ENCODE data around the gene LHX3. TPM values are rescaled to one million over a fixed set of nuclear protein-coding genes. Genes with fewer than 3 reads are reported as not detected.

Gene LHX3
- total RNA-seq (not detected), polyA plus RNA-seq (not detected)
- long read RNA-seq, donor 1, result 0 reads
- long read RNA-seq, donor 2, result 0 reads
- long read RNA-seq, donor 3, result 0 reads
- long read RNA-seq, donor 4, result 0 reads
- long read RNA-seq, donor 5, result 0 reads

- Histone ChIP-seq H3K27ac (ENCODE audit: low read depth in 1 of 2, low read length in 1 of 2) (no peak within 1 kb of the TSS), H3K27me3 (ENCODE audit: control insufficient read depth in 3 of 3, insufficient read depth in 3 of 3, low read length in 2 of 3) (peaks cover 22 to 42% (median 37%) of the 10 kb centered on the region in 3 donors), H3K9me3 (ENCODE audit: control insufficient read depth in 4 of 4, insufficient read depth in 3 of 4, low read length in 3 of 4) (peaks cover 0 to 13% (median 0%) of the 10 kb centered on the region in 4 donors), H3K4me1 (ENCODE audit: control insufficient read depth in 5 of 5, insufficient read depth in 5 of 5, low read length in 5 of 5) (no peaks in the 10 kb centered on the region), H3K36me3 (ENCODE audit: control insufficient read depth in 4 of 4, insufficient read depth in 4 of 4, low read length in 4 of 4) (peaks cover 0 to 7% (median 0%) of the 10 kb centered on the region in 4 donors), H3K9ac (ENCODE audit: insufficient read depth in 1 of 2, low read length in 2 of 2) (no peak within 1 kb of the TSS), H3K4me3 (no peak within 1 kb of the TSS)
- TF ChIP-seq, protein P1, sequence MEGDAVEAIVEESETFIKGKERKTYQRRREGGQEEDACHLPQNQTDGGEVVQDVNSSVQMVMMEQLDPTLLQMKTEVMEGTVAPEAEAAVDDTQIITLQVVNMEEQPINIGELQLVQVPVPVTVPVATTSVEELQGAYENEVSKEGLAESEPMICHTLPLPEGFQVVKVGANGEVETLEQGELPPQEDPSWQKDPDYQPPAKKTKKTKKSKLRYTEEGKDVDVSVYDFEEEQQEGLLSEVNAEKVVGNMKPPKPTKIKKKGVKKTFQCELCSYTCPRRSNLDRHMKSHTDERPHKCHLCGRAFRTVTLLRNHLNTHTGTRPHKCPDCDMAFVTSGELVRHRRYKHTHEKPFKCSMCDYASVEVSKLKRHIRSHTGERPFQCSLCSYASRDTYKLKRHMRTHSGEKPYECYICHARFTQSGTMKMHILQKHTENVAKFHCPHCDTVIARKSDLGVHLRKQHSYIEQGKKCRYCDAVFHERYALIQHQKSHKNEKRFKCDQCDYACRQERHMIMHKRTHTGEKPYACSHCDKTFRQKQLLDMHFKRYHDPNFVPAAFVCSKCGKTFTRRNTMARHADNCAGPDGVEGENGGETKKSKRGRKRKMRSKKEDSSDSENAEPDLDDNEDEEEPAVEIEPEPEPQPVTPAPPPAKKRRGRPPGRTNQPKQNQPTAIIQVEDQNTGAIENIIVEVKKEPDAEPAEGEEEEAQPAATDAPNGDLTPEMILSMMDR (IDR thresholded peaks at IDR 0.05; ENCODE audit: control extremely low read depth, extremely low read depth), result no peak
- ATAC-seq (ENCODE audit: insufficient read depth, low FRiP score) (no peak), DNase-seq (peak; percentile 38 to 46 (median 43))
- WGBS, 2 donors, result 13 to 14% methylated on average over 62 to 70 of the region's 70 CpGs
Observed at GRCh38 chr9:136204838-136205706, at the start of gene LHX3. Gene LHX3 (minus strand): TSS chr9:136205128. CDS start chr9:136205012, 116 bp downstream.

GRCh38 chr9:136253246-136254130 lies 48.6 kb upstream of the LHX3 start:
- TF ChIP-seq, protein P1 (IDR thresholded peaks at IDR 0.05; ENCODE audit: control extremely low read depth, extremely low read depth), result no peak
- no peaks in the 10 kb centered on the region for H3K4me1 ChIP-seq (ENCODE audit: control insufficient read depth in 5 of 5, insufficient read depth in 5 of 5, low read length in 5 of 5)
- no peaks in the 10 kb centered on the region for H3K36me3 ChIP-seq (ENCODE audit: control insufficient read depth in 4 of 4, insufficient read depth in 4 of 4, low read length in 4 of 4)
- H3K27me3 ChIP-seq (ENCODE audit: control insufficient read depth in 3 of 3, insufficient read depth in 3 of 3, low read length in 2 of 3), result peaks cover 0 to 2% (median 0%) of the 10 kb centered on the region in 3 donors
- DNase-seq (no peak), ATAC-seq (ENCODE audit: insufficient read depth, low FRiP score) (no peak)
- H3K27ac ChIP-seq (ENCODE audit: low read depth in 1 of 2, low read length in 1 of 2), result no peak overlapping the region
- no peak overlapping the region for H3K9ac ChIP-seq (ENCODE audit: insufficient read depth in 1 of 2, low read length in 2 of 2)
- peaks cover 0 to 3% (median 0%) of the 10 kb centered on the region in 4 donors for H3K9me3 ChIP-seq (ENCODE audit: control insufficient read depth in 4 of 4, insufficient read depth in 3 of 4, low read length in 3 of 4)
- 77 to 91% methylated on average over 30 to 32 of the region's 32 CpGs for WGBS, 2 donors
- no peak overlapping the region for H3K4me3 ChIP-seq

DNA sequence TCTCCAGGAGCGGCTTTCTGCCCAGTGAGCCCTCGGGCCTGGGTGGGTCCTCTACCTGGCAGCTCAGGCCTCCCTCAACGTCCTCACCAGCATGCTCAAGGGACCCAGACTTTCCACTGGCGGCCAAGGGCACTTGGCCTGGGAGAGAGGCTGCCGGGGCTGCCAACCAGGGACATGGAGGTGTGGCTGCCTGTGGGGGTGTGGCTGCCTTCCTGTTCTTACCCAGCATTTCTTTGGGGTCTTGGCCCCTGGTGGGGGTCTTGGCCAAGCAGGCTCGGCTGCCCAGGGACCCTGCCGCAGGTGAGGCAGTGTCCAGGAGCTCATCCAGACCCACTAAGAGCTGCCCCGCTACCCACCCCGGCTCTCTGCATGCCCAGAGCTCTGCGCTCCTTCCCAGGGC lies 47.9 kb upstream of the LHX3 start:
- H3K9ac ChIP-seq (ENCODE audit: insufficient read depth in 1 of 2, low read length in 2 of 2), result no peak overlapping the region
- H3K27ac ChIP-seq (ENCODE audit: low read depth in 1 of 2, low read length in 1 of 2), result no peak overlapping the region
- peaks cover 0 to 1% (median 0%) of the 10 kb centered on the region in 4 donors for H3K9me3 ChIP-seq (ENCODE audit: control insufficient read depth in 4 of 4, insufficient read depth in 3 of 4, low read length in 3 of 4)
- H3K4me3 ChIP-seq, result no peak overlapping the region
- WGBS, 2 donors, result 83 to 89% methylated on average over 10 of the region's 10 CpGs
- no peaks in the 10 kb centered on the region for H3K4me1 ChIP-seq (ENCODE audit: control insufficient read depth in 5 of 5, insufficient read depth in 5 of 5, low read length in 5 of 5)
- ATAC-seq (ENCODE audit: insufficient read depth, low FRiP score) (no peak), DNase-seq (no peak)
- H3K27me3 ChIP-seq (ENCODE audit: control insufficient read depth in 3 of 3, insufficient read depth in 3 of 3, low read length in 2 of 3), result peaks cover 0 to 3% (median 2%) of the 10 kb centered on the region in 3 donors
- H3K36me3 ChIP-seq (ENCODE audit: control insufficient read depth in 4 of 4, insufficient read depth in 4 of 4, low read length in 4 of 4), result no peaks in the 10 kb centered on the region
- TF ChIP-seq, protein P1 (IDR thresholded peaks at IDR 0.05; ENCODE audit: control extremely low read depth, extremely low read depth), result no peak
